Testis (tissue), 2 donors: ENCODE results near the gene SPATS2L.

Source experiments
- POLR2A ChIP-seq: fragments of 450-650 bp; IDR thresholded peaks from one replicate; pipeline ENCODE4 v1.6.1; 2017; ENCODE audit warnings: antibody characterized with exemption, mild to moderate bottlenecking, moderate library complexity
- TF ChIP-seq, protein P1 (sequence below), 3 experiments: fragments of 450-650 bp in 2 of 3; fragments of 200-600 bp in 1 of 3; sonication (generic) in 1 of 3; IDR thresholded peaks; one replicate each; pipeline ENCODE4 v1.5.1; 2016 to 2019; ENCODE audit warnings: antibody characterized with exemption in 3 of 3, mild to moderate bottlenecking in 2 of 3, moderate library complexity in 1 of 3

DNA sequence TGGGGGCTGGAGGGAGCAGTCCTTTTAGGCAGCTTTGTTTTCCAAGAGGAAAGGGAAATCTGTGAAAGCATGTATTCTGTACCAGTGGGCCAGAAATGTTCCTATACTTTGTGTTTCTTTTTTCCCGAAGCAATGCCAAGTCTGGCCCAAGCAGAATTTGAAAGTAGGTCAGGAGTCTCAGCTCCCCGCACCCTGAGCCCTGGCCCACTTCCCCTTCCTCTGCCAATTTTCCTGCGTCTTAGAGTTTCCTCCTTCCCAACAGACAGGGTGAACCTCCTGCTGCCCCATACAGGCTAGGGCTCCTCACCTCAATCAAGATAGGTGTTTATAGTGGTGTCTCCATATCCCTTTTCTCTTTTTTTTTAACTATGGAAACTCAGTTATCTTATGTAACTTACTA is 138.0 kb downstream of the SPATS2L start:
- TF ChIP-seq, protein P1, sequence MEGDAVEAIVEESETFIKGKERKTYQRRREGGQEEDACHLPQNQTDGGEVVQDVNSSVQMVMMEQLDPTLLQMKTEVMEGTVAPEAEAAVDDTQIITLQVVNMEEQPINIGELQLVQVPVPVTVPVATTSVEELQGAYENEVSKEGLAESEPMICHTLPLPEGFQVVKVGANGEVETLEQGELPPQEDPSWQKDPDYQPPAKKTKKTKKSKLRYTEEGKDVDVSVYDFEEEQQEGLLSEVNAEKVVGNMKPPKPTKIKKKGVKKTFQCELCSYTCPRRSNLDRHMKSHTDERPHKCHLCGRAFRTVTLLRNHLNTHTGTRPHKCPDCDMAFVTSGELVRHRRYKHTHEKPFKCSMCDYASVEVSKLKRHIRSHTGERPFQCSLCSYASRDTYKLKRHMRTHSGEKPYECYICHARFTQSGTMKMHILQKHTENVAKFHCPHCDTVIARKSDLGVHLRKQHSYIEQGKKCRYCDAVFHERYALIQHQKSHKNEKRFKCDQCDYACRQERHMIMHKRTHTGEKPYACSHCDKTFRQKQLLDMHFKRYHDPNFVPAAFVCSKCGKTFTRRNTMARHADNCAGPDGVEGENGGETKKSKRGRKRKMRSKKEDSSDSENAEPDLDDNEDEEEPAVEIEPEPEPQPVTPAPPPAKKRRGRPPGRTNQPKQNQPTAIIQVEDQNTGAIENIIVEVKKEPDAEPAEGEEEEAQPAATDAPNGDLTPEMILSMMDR (IDR thresholded peaks at IDR 0.05): no peak
- no peak for TF ChIP-seq POLR2A
